Measurements from ENCODE around the gene RABEP2. TPM values are rescaled to one million over a fixed set of nuclear protein-coding genes. Genes with fewer than 3 reads are reported as not detected.

The RABEP2 gene
- total RNA-seq, 6 experiments from 2014 or later, result 19.8 to 24.9 (median 21.9) TPM

DNA sequence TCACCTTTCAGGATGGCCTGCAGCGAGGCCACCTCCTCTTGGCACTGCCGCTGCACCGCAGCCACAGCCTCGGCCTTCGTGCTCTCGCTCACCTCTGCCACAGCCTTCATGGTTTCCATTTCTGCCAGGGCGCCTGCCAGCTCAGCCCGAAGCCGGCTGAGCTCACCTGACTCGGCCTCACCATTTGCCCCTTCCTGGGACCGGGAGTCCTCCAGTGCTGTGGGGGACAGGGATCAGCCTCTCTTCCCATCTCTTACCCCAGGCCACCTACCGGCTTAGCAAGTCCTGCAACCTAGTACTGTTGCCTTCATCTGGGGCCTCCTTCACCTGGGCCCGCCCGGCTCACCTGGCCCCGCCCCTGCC is 658 bp downstream of the RABEP2 start:
- Mint-ChIP-seq H3K4me3 (peak overlapping the region; percentile 94), H3K9me3 (no peaks in the 10 kb centered on the region), H3K4me1 (ENCODE audit: low read depth) (peaks cover 11% of the 10 kb centered on the region; the same call in 1 of the 2 replicates), H3K27me3 (ENCODE audit: insufficient read depth) (peaks cover 3% of the 10 kb centered on the region; the same call in 1 of the 2 replicates), H3K27ac (no peak overlapping the region), H3K36me3 (ENCODE audit: low read depth) (peaks cover 6% of the 10 kb centered on the region; the same call in 1 of the 2 replicates)
- DNase-seq, result no peak
- TF ChIP-seq, protein P1, sequence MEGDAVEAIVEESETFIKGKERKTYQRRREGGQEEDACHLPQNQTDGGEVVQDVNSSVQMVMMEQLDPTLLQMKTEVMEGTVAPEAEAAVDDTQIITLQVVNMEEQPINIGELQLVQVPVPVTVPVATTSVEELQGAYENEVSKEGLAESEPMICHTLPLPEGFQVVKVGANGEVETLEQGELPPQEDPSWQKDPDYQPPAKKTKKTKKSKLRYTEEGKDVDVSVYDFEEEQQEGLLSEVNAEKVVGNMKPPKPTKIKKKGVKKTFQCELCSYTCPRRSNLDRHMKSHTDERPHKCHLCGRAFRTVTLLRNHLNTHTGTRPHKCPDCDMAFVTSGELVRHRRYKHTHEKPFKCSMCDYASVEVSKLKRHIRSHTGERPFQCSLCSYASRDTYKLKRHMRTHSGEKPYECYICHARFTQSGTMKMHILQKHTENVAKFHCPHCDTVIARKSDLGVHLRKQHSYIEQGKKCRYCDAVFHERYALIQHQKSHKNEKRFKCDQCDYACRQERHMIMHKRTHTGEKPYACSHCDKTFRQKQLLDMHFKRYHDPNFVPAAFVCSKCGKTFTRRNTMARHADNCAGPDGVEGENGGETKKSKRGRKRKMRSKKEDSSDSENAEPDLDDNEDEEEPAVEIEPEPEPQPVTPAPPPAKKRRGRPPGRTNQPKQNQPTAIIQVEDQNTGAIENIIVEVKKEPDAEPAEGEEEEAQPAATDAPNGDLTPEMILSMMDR (IDR thresholded peaks at IDR 0.05), result no peak; the same call in 1 of the 2 replicates

DNA sequence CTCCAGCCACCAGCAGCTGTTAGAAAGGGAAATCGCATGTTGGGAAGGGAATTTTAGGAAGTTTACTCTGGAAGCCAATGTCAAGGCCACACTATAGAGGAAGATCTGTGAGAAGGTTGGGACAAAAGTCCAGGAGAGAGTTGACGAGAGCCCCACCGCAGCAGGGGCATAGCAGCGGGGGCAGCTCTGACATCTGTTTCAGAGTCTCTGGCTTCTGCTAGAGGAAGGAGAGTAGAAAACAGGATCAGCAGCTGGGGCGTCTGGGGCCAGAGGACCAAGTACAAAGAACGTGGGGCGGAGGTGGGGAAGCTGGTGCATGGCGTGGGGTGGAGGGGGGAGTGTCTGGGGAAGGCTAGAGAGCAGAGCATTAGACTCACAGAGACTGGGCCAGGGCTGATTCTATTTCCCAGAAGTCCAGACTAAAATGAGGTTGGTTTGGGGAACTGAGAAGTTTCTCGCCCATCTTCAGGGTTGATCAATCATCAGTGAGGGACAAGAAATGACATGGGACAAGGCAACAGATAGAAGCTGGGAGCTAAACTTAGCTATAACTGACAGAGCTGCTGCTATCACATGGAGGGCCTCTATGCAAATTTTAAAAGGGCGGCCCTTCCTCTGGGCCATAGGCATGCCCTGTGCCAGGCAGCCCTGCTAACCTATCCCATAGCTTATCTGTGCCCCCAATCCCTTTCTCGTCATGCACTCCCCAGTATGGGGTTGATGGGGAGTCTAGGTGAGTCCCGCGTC is 1.2 kb downstream of the RABEP2 start:
- TF ChIP-seq, protein P1 (IDR thresholded peaks at IDR 0.05), result no peak
- H3K4me3 Mint-ChIP-seq, result peak overlapping the region; percentile 94
- peaks cover 11% of the 10 kb centered on the region; the same call in 1 of the 2 replicates for H3K4me1 Mint-ChIP-seq (ENCODE audit: low read depth)
- H3K9me3 Mint-ChIP-seq, result no peaks in the 10 kb centered on the region
- DNase-seq, result no peak
- H3K36me3 Mint-ChIP-seq (ENCODE audit: low read depth), result peaks cover 6% of the 10 kb centered on the region; the same call in 1 of the 2 replicates
- H3K27me3 Mint-ChIP-seq (ENCODE audit: insufficient read depth), result peaks cover 3% of the 10 kb centered on the region; the same call in 1 of the 2 replicates
- no peak overlapping the region for H3K27ac Mint-ChIP-seq

DNA sequence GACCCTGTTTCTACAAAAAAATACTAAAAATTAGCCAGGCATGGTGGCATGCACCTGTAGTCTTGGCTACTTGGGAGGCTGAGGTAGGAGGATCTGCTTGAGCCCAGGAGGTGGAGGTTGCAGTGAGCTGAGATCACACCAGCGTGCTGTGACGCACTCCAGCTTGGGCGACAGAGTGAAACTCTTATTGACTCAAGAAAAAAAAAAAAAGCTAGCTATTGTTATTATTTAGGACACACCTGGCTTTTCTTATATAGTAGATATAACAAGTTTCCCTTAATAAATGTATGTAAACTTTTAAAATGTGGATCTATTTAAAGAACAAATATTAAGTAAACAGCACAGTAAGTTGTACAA is 1.8 kb downstream of the RABEP2 start:
- Mint-ChIP-seq H3K9me3 (no peaks in the 10 kb centered on the region), H3K4me1 (ENCODE audit: low read depth) (peaks cover 11% of the 10 kb centered on the region; the same call in 1 of the 2 replicates), H3K27ac (no peak overlapping the region), H3K36me3 (ENCODE audit: low read depth) (peaks cover 6% of the 10 kb centered on the region; the same call in 1 of the 2 replicates), H3K27me3 (ENCODE audit: insufficient read depth) (peaks cover 3% of the 10 kb centered on the region; the same call in 1 of the 2 replicates), H3K4me3 (peak overlapping the region; percentile 35; the same call in 1 of the 2 replicates)
- no peak for DNase-seq
- TF ChIP-seq, protein P1 (IDR thresholded peaks at IDR 0.05), result no peak

DNA sequence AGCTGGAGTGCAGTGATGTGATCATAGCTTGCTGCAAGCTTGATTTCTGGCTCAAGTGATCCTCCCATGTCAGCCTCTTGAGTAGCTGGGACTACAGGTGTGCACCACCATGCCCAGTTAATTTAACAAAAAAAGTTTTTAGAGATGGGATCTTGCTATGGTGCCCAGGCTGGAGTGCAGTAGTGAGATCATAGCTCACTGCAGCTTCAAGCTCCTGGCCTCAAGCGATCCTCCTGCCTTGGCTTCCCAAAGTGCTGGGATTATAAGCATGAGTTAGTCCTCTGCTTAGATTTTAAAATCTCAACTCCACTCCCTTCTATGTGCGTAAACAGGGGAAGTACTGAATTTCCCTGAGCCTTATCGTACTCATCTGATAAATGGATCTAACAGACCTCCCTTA is 6.3 kb downstream of the RABEP2 start:
- Mint-ChIP-seq H3K27me3 (ENCODE audit: insufficient read depth) (no peaks in the 10 kb centered on the region), H3K4me1 (ENCODE audit: low read depth) (peaks cover 12% of the 10 kb centered on the region; the same call in 1 of the 2 replicates), H3K36me3 (ENCODE audit: low read depth) (peaks cover 26% of the 10 kb centered on the region), H3K9me3 (no peaks in the 10 kb centered on the region), H3K4me3 (no peak overlapping the region), H3K27ac (no peak overlapping the region)
- DNase-seq, result no peak
- TF ChIP-seq, protein P1 (IDR thresholded peaks at IDR 0.05), result no peak

DNA sequence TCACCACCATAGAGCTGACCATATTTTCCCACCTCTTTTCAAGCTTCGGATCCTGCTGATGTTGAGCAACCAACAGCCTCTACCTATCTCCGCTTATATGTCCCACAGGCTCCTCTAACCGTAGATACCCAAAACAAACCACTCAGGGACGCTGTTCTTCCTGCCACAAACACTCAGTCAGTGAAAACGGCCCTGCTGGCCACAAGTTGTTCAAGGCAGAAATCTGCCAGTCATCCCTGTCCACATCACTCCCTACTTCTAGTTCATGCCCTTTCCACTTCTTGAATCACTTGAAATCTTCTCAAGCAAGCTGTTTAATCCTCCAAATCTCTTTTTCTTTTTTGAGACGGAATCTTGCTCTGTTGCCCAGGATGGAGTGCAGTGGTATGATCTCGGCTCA is 7.9 kb downstream of the RABEP2 start:
- TF ChIP-seq, protein P1 (IDR thresholded peaks at IDR 0.05), result no peak
- H3K9me3 Mint-ChIP-seq, result no peaks in the 10 kb centered on the region
- no peak for DNase-seq
- no peak overlapping the region for H3K27ac Mint-ChIP-seq
- H3K4me3 Mint-ChIP-seq, result no peak overlapping the region; the same call in 1 of the 2 replicates
- H3K36me3 Mint-ChIP-seq (ENCODE audit: low read depth), result peaks cover 26% of the 10 kb centered on the region
- H3K27me3 Mint-ChIP-seq (ENCODE audit: insufficient read depth), result peaks cover 4% of the 10 kb centered on the region
- peaks cover 8% of the 10 kb centered on the region for H3K4me1 Mint-ChIP-seq (ENCODE audit: low read depth)

Measured in HFFc6 (cell line).